GM12878 (cell line): ENCODE results near the gene ENDOV. TPM values are rescaled to one million over a fixed set of nuclear protein-coding genes. Genes with fewer than 3 reads are reported as not detected.
"Not testable (repeated sequence)": the region's sequence is repeated elsewhere in the genome, so short reads cannot be mapped to it uniquely, and the experiment has no call there.

ENCODE experiments used
- ATAC-seq: fragments of 200-7000 bp; cut with Tn5 transposase; 3 replicates; pipeline ENCODE4 v1.9.1; 2020; ENCODE audit warnings: mild to moderate bottlenecking, moderate library complexity
- BruUV-seq: library from RNA; stranded (reverse); fragments of 400-500 nt; replicated peaks from 2 replicates; lab custom pipeline; 2021; lab: Mats Ljungman, UMichigan
- CTCF ChIA-PET: fragments of 300-600 bp; sonication (Branson Sonifier 250); formaldehyde crosslinking; extraction: SDS; loops from one replicate; lab custom pipeline; 2021; ENCODE audit warnings: inconsistent platforms; lab: Yijun Ruan, JAX
- POLR2A ChIA-PET: fragments of 350-600 bp; formaldehyde crosslinking; extraction: SDS; loops from one replicate; lab custom pipeline; 2021; ENCODE audit warnings: inconsistent platforms; lab: Charles Lee
- RAD21 ChIA-PET: fragments of 300-600 bp; sonication (Branson Sonifier 250); formaldehyde crosslinking; loops from one replicate; lab custom pipeline; 2023; ENCODE audit warnings: antibody characterized with exemption; ENCODE audit not compliant: unreplicated experiment; lab: Charles Lee
- SMC1A ChIA-PET: fragments of 300-600 bp; sonication (Branson Sonifier 250); formaldehyde crosslinking; loops from one replicate; lab custom pipeline; 2023; ENCODE audit not compliant: unreplicated experiment, uncharacterized antibody; lab: Charles Lee
- DNase-seq: peaks from one replicate; pipeline ENCODE4 v3.0.0-alpha.2; 2011; ENCODE audit warnings: low read depth, low spot score
- FAIRE-seq: peaks from 3 replicates; lab custom pipeline; 2011; peaks lifted over from hg19 to GRCh38; lab: Jason Lieb, UNC
- H2AFZ ChIP-seq: 2 replicates; pipeline ENCODE4 v1.6.0; 2011; ENCODE audit warnings: low read depth, low read length, control low read depth; ENCODE audit not compliant: control insufficient read depth
- H3K27ac ChIP-seq: 2 replicates; pipeline ENCODE4 v1.5.1; 2011; ENCODE audit warnings: control low read depth; ENCODE audit not compliant: control insufficient read depth, insufficient read depth
- H3K27me3 ChIP-seq, 2 experiments: replicated peaks in 1 of 2; 2 replicates each; pipeline versions ENCODE4 v1.6.0 to v1.6.1; 2011; ENCODE audit warnings: low read length in 1 of 2; ENCODE audit not compliant: control insufficient read depth in 2 of 2, insufficient read depth in 2 of 2
- H3K36me3 ChIP-seq, 2 experiments: 2 replicates each; pipeline ENCODE4 v1.5.1; 2011; ENCODE audit warnings: low read length in 1 of 2; ENCODE audit not compliant: control insufficient read depth in 2 of 2, insufficient read depth in 2 of 2
- H3K4me1 ChIP-seq: 2 replicates; pipeline ENCODE4 v1.6.1; 2011; ENCODE audit warnings: mild to moderate bottlenecking, low read length, moderate library complexity, mixed read lengths; ENCODE audit not compliant: control insufficient read depth, insufficient read depth
- H3K4me2 ChIP-seq: 2 replicates; pipeline ENCODE4 v1.6.0; 2011; ENCODE audit warnings: control low read depth; ENCODE audit not compliant: control insufficient read depth, insufficient read depth
- H3K4me3 ChIP-seq: fragments of 200-600 bp; sonication (generic); 2 replicates; pipeline ENCODE4 v1.5.1; 2016
- H3K79me2 ChIP-seq: 2 replicates; pipeline ENCODE4 v1.6.0; 2011; ENCODE audit warnings: low read length; ENCODE audit not compliant: control insufficient read depth, insufficient read depth
- H3K9ac ChIP-seq: 2 replicates; pipeline ENCODE4 v1.8.0; 2011; ENCODE audit warnings: low read length, control low read depth, mixed read lengths; ENCODE audit not compliant: control insufficient read depth, insufficient read depth
- H3K9me3 ChIP-seq: replicated peaks from 3 replicates; pipeline ENCODE4 v1.5.1; 2011; ENCODE audit warnings: mild to moderate bottlenecking, low read length; ENCODE audit not compliant: control insufficient read depth, insufficient read depth
- H4K20me1 ChIP-seq: 2 replicates; pipeline ENCODE4 v1.6.0; 2011; ENCODE audit not compliant: control insufficient read depth, insufficient read depth
- BACH1 ChIP-seq: fragments of 450-650 bp; IDR thresholded peaks from 2 replicates; pipeline ENCODE4 v1.6.1; 2017; ENCODE audit warnings: mild to moderate bottlenecking, borderline replicate concordance
- CREB1 ChIP-seq: IDR thresholded peaks from 2 replicates; pipeline ENCODE4 v1.6.1; 2012; ENCODE audit warnings: low read depth, mild to moderate bottlenecking, inconsistent platforms
- ESRRA ChIP-seq: IDR thresholded peaks from 2 replicates; pipeline ENCODE4 v1.6.1; 2012; ENCODE audit warnings: mild to moderate bottlenecking, low read length, improper control_type of control experiment
- MYB ChIP-seq: fragments of 150-350 bp; IDR thresholded peaks from 2 replicates; pipeline ENCODE4 v1.6.1; 2014; ENCODE audit warnings: mild to moderate bottlenecking, low read depth, low read length, borderline replicate concordance
- NFYA ChIP-seq: IDR thresholded peaks from 2 replicates; pipeline ENCODE4 v1.6.1; 2011; ENCODE audit warnings: low read depth, mild to moderate bottlenecking, low read length, improper control_type of control experiment, borderline replicate concordance
- NFYB ChIP-seq: IDR thresholded peaks from 2 replicates; pipeline ENCODE4 v1.6.1; 2011; ENCODE audit warnings: low read depth, mild to moderate bottlenecking, low read length, improper control_type of control experiment, moderate library complexity; ENCODE audit not compliant: insufficient read depth
- RBBP5 ChIP-seq: fragments of 200-600 bp; sonication (generic); conservative IDR thresholded peaks from 2 replicates; pipeline ENCODE4 v1.6.1; 2016
- SMARCA5 ChIP-seq: fragments of 450-650 bp; IDR thresholded peaks from 2 replicates; pipeline ENCODE4 v1.6.1; 2017; ENCODE audit warnings: mild to moderate bottlenecking
- SRF ChIP-seq, 2 experiments: IDR thresholded peaks; 2 replicates each; pipeline ENCODE4 v1.6.1; 2011; ENCODE audit warnings: low read depth in 2 of 2, low read length in 2 of 2, mild to moderate bottlenecking in 1 of 2, moderate library complexity in 1 of 2
- WGBS: methylation state at CpG from one replicate; pipeline ENCODE4 v1.1.6; 2016; ENCODE audit warnings: low lambda C conversion rate; ENCODE audit not compliant: insufficient replicate concordance, insufficient coverage; ENCODE audit errors: missing lambda C conversion rate; 5-methylcytosine and 5-hydroxymethylcytosine counted together
- in situ Hi-C: fragments of 300-500 bp; cut with MboI; formaldehyde crosslinking; loops from 9 replicates; pipeline ENCODE4 v1.14.3; 2018; ENCODE audit warnings: mixed read lengths
- intact Hi-C: fragments of 100-400 bp; cut with micrococcal nuclease; formaldehyde crosslinking; loops from one replicate; pipeline ENCODE4 v1.14.2; 2022; ENCODE audit not compliant: unreplicated experiment
- polyA plus RNA-seq, 11 experiments: library from polyadenylated mRNA; depleted of rRNA in 4 of 11; unstranded in 6 of 11; stranded (reverse) in 5 of 11; fragments of >200 nt; fragmentation: Nextera tagmentation in 4 of 11; fragmentation: Illumina TruSeq in 1 of 11; extraction: Ambion mirVana in 4 of 11; extraction: Trizol in 1 of 11; gene quantifications; 1 replicate in 1 of 11; 2 replicates in 10 of 11; pipeline versions ENCODE4 v1.2.1 to v1.2.3, GENCODE V29; 2011 to 2016; ENCODE audit warnings: inconsistent platforms in 2 of 11, missing spikeins in 2 of 11, low read depth in 1 of 11
- total RNA-seq, 4 experiments: library from RNA; depleted of rRNA in 3 of 4; stranded (reverse); fragments of >200 nt in 3 of 4; fragmentation: Illumina TruSeq in 1 of 4; extraction: Trizol in 1 of 4; gene quantifications; 2 replicates each; pipeline versions ENCODE4 v1.2.1 to v1.2.3, GENCODE V29; 2013 to 2021
- TF ChIP-seq, protein P1 (sequence below): fragments of 450-650 bp; IDR thresholded peaks from 2 replicates; pipeline ENCODE4 v1.6.1; 2016; ENCODE audit warnings: mild to moderate bottlenecking, moderate library complexity, borderline replicate concordance
- TF ChIP-seq, protein P2 (sequence below): fragments of 450-650 bp; IDR thresholded peaks from 2 replicates; pipeline ENCODE4 v1.6.1; 2017; ENCODE audit warnings: mild to moderate bottlenecking

The ENDOV gene
- total and polyA plus RNA-seq, 10 of the 15 experiments (the other 5 are each of a cell fraction or from before 2014, with no cell fraction given) = 0.63 to 11.9 (median 8.1) TPM

DNA sequence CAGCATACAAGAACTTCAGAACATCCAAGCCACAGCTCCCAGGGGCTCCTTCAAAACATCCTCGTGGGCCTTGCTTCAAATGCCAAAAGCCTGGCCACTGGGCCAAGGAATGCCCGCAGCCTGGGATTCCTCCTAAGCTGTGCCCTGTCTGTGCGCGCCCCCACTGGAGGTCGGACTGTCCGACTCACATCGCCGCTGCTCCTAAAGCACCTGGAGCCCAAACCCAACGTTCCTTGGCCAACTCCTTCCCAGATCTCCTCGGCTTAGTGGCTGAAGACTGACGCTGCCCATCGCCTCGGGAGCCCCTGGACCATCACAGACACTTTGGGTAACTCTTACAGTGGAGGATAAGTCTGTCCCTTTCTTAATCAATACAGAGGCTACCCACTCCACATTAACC is 12.9 kb upstream of the ENDOV start:
- H3K79me2 ChIP-seq, H3K27ac ChIP-seq, DNase-seq, H3K9ac ChIP-seq, in situ Hi-C loops, RAD21 ChIA-PET, ATAC-seq, H3K4me1 ChIP-seq, SMC1A ChIA-PET, POLR2A ChIA-PET, FAIRE-seq, H2AFZ ChIP-seq, H3K4me2 ChIP-seq, intact Hi-C loops, H3K4me3 ChIP-seq, H3K9me3 ChIP-seq, BruUV-seq, H3K27me3 ChIP-seq, H4K20me1 ChIP-seq, CTCF ChIA-PET, H3K36me3 ChIP-seq: not testable (repeated sequence)
- 45% methylated on average over 11 of the region's 13 CpGs for WGBS

DNA sequence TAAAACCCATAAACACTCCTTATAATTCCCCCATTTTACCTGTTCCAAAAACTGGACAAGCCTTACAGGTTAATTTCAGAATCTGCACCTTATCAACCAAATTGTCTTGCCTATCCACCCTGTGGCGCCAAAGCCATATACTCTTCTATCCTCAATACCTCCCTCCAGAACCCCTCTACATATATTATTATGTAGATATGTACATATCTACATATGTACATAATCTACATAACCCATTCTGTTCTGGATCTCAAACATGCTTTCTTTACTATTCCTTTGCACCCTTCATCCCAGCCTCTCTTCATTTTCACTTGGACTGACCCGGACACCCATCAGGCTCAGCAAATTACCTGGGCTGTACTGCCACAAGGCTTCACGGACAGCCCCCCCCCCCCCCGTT is 12.0 kb upstream of the ENDOV start:
- CTCF ChIA-PET = no interaction called here
- TF ChIP-seq, protein P1, sequence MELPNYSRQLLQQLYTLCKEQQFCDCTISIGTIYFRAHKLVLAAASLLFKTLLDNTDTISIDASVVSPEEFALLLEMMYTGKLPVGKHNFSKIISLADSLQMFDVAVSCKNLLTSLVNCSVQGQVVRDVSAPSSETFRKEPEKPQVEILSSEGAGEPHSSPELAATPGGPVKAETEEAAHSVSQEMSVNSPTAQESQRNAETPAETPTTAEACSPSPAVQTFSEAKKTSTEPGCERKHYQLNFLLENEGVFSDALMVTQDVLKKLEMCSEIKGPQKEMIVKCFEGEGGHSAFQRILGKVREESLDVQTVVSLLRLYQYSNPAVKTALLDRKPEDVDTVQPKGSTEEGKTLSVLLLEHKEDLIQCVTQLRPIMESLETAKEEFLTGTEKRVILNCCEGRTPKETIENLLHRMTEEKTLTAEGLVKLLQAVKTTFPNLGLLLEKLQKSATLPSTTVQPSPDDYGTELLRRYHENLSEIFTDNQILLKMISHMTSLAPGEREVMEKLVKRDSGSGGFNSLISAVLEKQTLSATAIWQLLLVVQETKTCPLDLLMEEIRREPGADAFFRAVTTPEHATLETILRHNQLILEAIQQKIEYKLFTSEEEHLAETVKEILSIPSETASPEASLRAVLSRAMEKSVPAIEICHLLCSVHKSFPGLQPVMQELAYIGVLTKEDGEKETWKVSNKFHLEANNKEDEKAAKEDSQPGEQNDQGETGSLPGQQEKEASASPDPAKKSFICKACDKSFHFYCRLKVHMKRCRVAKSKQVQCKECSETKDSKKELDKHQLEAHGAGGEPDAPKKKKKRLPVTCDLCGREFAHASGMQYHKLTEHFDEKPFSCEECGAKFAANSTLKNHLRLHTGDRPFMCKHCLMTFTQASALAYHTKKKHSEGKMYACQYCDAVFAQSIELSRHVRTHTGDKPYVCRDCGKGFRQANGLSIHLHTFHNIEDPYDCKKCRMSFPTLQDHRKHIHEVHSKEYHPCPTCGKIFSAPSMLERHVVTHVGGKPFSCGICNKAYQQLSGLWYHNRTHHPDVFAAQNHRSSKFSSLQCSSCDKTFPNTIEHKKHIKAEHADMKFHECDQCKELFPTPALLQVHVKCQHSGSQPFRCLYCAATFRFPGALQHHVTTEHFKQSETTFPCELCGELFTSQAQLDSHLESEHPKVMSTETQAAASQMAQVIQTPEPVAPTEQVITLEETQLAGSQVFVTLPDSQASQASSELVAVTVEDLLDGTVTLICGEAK = no peak
- TF ChIP-seq MYB = no peak
- TF ChIP-seq BACH1 = no peak
- no peak for TF ChIP-seq CREB1
- no peak for TF ChIP-seq SRF (IDR thresholded peaks at IDR 0.05; ENCODE audit: low read depth in 2 of 2, low read length in 2 of 2)
- no peak for TF ChIP-seq ESRRA
- TF ChIP-seq NFYA = no peak
- TF ChIP-seq, protein P2, sequence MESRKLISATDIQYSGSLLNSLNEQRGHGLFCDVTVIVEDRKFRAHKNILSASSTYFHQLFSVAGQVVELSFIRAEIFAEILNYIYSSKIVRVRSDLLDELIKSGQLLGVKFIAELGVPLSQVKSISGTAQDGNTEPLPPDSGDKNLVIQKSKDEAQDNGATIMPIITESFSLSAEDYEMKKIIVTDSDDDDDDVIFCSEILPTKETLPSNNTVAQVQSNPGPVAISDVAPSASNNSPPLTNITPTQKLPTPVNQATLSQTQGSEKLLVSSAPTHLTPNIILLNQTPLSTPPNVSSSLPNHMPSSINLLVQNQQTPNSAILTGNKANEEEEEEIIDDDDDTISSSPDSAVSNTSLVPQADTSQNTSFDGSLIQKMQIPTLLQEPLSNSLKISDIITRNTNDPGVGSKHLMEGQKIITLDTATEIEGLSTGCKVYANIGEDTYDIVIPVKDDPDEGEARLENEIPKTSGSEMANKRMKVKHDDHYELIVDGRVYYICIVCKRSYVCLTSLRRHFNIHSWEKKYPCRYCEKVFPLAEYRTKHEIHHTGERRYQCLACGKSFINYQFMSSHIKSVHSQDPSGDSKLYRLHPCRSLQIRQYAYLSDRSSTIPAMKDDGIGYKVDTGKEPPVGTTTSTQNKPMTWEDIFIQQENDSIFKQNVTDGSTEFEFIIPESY = no peak
- no peak for TF ChIP-seq NFYB
- TF ChIP-seq RBBP5 = no peak
- TF ChIP-seq SMARCA5 = no peak

More for the DNA sequence above, 12.0 kb upstream of the ENDOV start:
- Histone ChIP-seq H3K9ac (no peak overlapping the region), H3K79me2 (no peaks in the 10 kb centered on the region), H3K36me3 (no peaks in the 10 kb centered on the region), H4K20me1 (no peaks in the 10 kb centered on the region), H3K27me3 (peaks cover 0 to 2% of the 10 kb centered on the region in 2 experiments; a peak in 1 of 4 replicates), H3K27ac (no peak overlapping the region), H3K4me3 (no peak overlapping the region), H2AFZ (no peak overlapping the region), H3K4me1 (no peaks in the 10 kb centered on the region), H3K4me2 (no peak overlapping the region), H3K9me3 (no peaks in the 10 kb centered on the region)
- ATAC-seq (no peak), FAIRE-seq (no peak), DNase-seq (no peak)
- BruUV-seq = no TSS peak
- in situ Hi-C loops (no loop called here), intact Hi-C loops (no loop called here)
- RAD21 ChIA-PET = no interaction called here
- POLR2A ChIA-PET = no interaction called here
- SMC1A ChIA-PET = no interaction called here
- 62% methylated on average over 2 of the region's 4 CpGs for whole genome bisulfite sequencing
